ENCODE results near the gene RIC8A.
"Not testable (repeated sequence)": the region's sequence is repeated elsewhere in the genome, so short reads cannot be mapped to it uniquely, and the experiment has no call there.

Gene RIC8A

GRCh38 chr11:220641-221215, 13.2 kb downstream of the RIC8A start:
- DNase-seq (ENCODE audit: low spot score) = not testable (repeated sequence)

GRCh38 chr11:221539-221938, 14.0 kb downstream of the RIC8A start:
- no peak for DNase-seq (ENCODE audit: low spot score)

GRCh38 chr11:221998-222789, 14.7 kb downstream of the RIC8A start:
- no peak for DNase-seq (ENCODE audit: low spot score)

GRCh38 chr11:223026-223789, 15.7 kb downstream of the RIC8A start:
- DNase-seq (ENCODE audit: low spot score) = no peak

GRCh38 chr11:223884-224283, 16.4 kb downstream of the RIC8A start:
- DNase-seq (ENCODE audit: low spot score) = no peak

- DNase-seq (ENCODE audit: low spot score) = no peak
Observed at GRCh38 chr11:224424-224823, 16.9 kb downstream of the RIC8A start.

GRCh38 chr11:225734-226453, 18.4 kb downstream of the RIC8A start:
- DNase-seq (ENCODE audit: low spot score) = no peak

GRCh38 chr11:227824-228379, 20.4 kb downstream of the RIC8A start:
- no peak for DNase-seq (ENCODE audit: low spot score)

- no peak for DNase-seq (ENCODE audit: low spot score)
Observed at GRCh38 chr11:230431-230830, 22.9 kb downstream of the RIC8A start.

GRCh38 chr11:232783-233565, 25.5 kb downstream of the RIC8A start:
- DNase-seq (ENCODE audit: low spot score) = no peak

- no peak for DNase-seq (ENCODE audit: low spot score)
Observed at GRCh38 chr11:235180-235579, 27.7 kb downstream of the RIC8A start.

- DNase-seq (ENCODE audit: low spot score) = no peak
Observed at GRCh38 chr11:235609-235996, 28.1 kb downstream of the RIC8A start.

GRCh38 chr11:235997-236773, 28.7 kb downstream of the RIC8A start, which contains the start of gene SIRT3:
Gene SIRT3, minus strand, starts transcription at chr11:236342. Its CDS starts 14 bp downstream, at chr11:236328.
- DNase-seq (ENCODE audit: low spot score) = peak; percentile 80

GRCh38 chr11:236774-237767, 29.6 kb downstream of the RIC8A start, which contains the start of gene PSMD13:
Gene PSMD13, plus strand, starts transcription at chr11:236976. Its CDS starts 74 bp downstream, at chr11:237050.
- peak; percentile 84 for DNase-seq (ENCODE audit: low spot score)

GRCh38 chr11:238346-238745, 30.8 kb downstream of the RIC8A start:
- not testable (repeated sequence) for DNase-seq (ENCODE audit: low spot score)

GRCh38 chr11:240315-240714, 32.8 kb downstream of the RIC8A start:
- no peak for DNase-seq (ENCODE audit: low spot score)

GRCh38 chr11:241634-242033, 34.1 kb downstream of the RIC8A start:
- no peak for DNase-seq (ENCODE audit: low spot score)

- no peak for DNase-seq (ENCODE audit: low spot score)
Observed at GRCh38 chr11:244376-244775, 36.9 kb downstream of the RIC8A start.

- DNase-seq (ENCODE audit: low spot score) = no peak
Observed at GRCh38 chr11:249062-249461, 41.6 kb downstream of the RIC8A start.

All from Ammon's horn (tissue), 1 donor.